Astrocyte (in vitro differentiated cells and primary cell): ENCODE results near the gene CREM. TPM values are rescaled to one million over a fixed set of nuclear protein-coding genes. Genes with fewer than 3 reads are reported as not detected.

Source experiments
- DNase-seq: peaks from one replicate; pipeline ENCODE4 v3.0.0-alpha.2; 2010; ENCODE audit warnings: low read depth
- FAIRE-seq: peaks from 2 replicates; lab custom pipeline; 2011; peaks lifted over from hg19 to GRCh38; lab: Jason Lieb, UNC
- H2AFZ ChIP-seq: 2 replicates; pipeline ENCODE4 v1.6.0; 2012; ENCODE audit warnings: low read depth, low read length, inconsistent platforms
- H3K27ac ChIP-seq: 2 replicates; pipeline ENCODE4 v1.5.1; 2011; ENCODE audit warnings: low read depth, low read length, inconsistent platforms
- H3K27me3 ChIP-seq: 2 replicates; pipeline ENCODE4 v1.6.0; 2011; ENCODE audit warnings: low read length, inconsistent platforms; ENCODE audit not compliant: insufficient read depth
- H3K36me3 ChIP-seq: 2 replicates; pipeline ENCODE4 v1.5.1; 2011; ENCODE audit warnings: low read length, inconsistent platforms; ENCODE audit not compliant: insufficient read depth
- H3K4me1 ChIP-seq: 2 replicates; pipeline ENCODE4 v1.5.1; 2011; ENCODE audit warnings: low read length, inconsistent platforms; ENCODE audit not compliant: insufficient read depth
- H3K4me2 ChIP-seq: 2 replicates; pipeline ENCODE4 v1.6.0; 2012; ENCODE audit warnings: low read length, inconsistent platforms
- H3K4me3 ChIP-seq: 2 replicates; pipeline ENCODE4 v1.5.1; 2011; ENCODE audit warnings: low read depth, mild to moderate bottlenecking, low read length, inconsistent platforms; ENCODE audit not compliant: insufficient read depth
- H3K79me2 ChIP-seq: 2 replicates; pipeline ENCODE4 v1.6.0; 2012; ENCODE audit warnings: mild to moderate bottlenecking, low read length, inconsistent platforms; ENCODE audit not compliant: insufficient read depth
- H3K9ac ChIP-seq: 2 replicates; pipeline ENCODE4 v1.6.0; 2012; ENCODE audit warnings: mild to moderate bottlenecking, low read length, inconsistent platforms
- H3K9me3 ChIP-seq: 2 replicates; pipeline ENCODE4 v1.5.1; 2012; ENCODE audit warnings: low read depth, mild to moderate bottlenecking, low read length, inconsistent platforms; ENCODE audit not compliant: insufficient read depth
- H4K20me1 ChIP-seq: 2 replicates; pipeline ENCODE4 v1.6.0; 2012; ENCODE audit warnings: low read length, inconsistent platforms; ENCODE audit not compliant: insufficient read depth
- H3K27ac Mint-ChIP-seq: one replicate; pipeline ENCODE4 v1.8.0; 2021; ENCODE audit warnings: mild to moderate bottlenecking, mixed read lengths; ENCODE audit not compliant: unreplicated experiment
- H3K27me3 Mint-ChIP-seq: one replicate; pipeline ENCODE4 v1.8.0; 2021; ENCODE audit warnings: low read depth, mixed read lengths; ENCODE audit not compliant: unreplicated experiment
- H3K36me3 Mint-ChIP-seq: one replicate; pipeline ENCODE4 v1.8.0; 2021; ENCODE audit warnings: low read depth, mixed read lengths; ENCODE audit not compliant: unreplicated experiment
- H3K4me1 Mint-ChIP-seq: one replicate; pipeline ENCODE4 v1.8.0; 2021; ENCODE audit warnings: low read depth, mixed read lengths; ENCODE audit not compliant: unreplicated experiment
- H3K4me3 Mint-ChIP-seq: one replicate; pipeline ENCODE4 v1.8.0; 2021; ENCODE audit warnings: mild to moderate bottlenecking, moderate library complexity, mixed read lengths; ENCODE audit not compliant: unreplicated experiment
- H3K9me3 Mint-ChIP-seq: one replicate; pipeline ENCODE4 v1.8.0; 2021; ENCODE audit warnings: mild to moderate bottlenecking, mixed read lengths; ENCODE audit not compliant: unreplicated experiment
- CTCF ChIP-seq: IDR thresholded peaks from 2 replicates; pipeline ENCODE4 v1.5.1; 2011; ENCODE audit warnings: low read depth, mild to moderate bottlenecking, inconsistent platforms, low read length, moderate library complexity; ENCODE audit not compliant: insufficient read depth
- EZH2 ChIP-seq: IDR thresholded peaks from 2 replicates; pipeline ENCODE4 v1.6.1; 2012; ENCODE audit warnings: mild to moderate bottlenecking, low read length, inconsistent platforms; ENCODE audit not compliant: insufficient read depth
- total RNA-seq: library from RNA; stranded (reverse); gene quantifications from 2 replicates; pipeline ENCODE4 v1.2.1, GENCODE V29; 2021

CREM gene
- total RNA-seq, 1 donor from 2014 or later: 38.3 TPM

GRCh38 chr10:35228058-35228457, 101.4 kb downstream of the CREM start:
- Mint-ChIP-seq H3K9me3 (no peaks in the 10 kb centered on the region), H3K4me3 (no peak overlapping the region), H3K4me1 (no peaks in the 10 kb centered on the region), H3K36me3 (no peaks in the 10 kb centered on the region), H3K27ac (no peak overlapping the region), H3K27me3 (no peaks in the 10 kb centered on the region)
- no peaks in the 10 kb centered on the region for H3K27me3 ChIP-seq
- H3K79me2 ChIP-seq: no peaks in the 10 kb centered on the region
- no peaks in the 10 kb centered on the region for H3K9me3 ChIP-seq
- TF ChIP-seq EZH2: no peak
- TF ChIP-seq CTCF: peak; percentile 6
- H3K27ac ChIP-seq: no peak overlapping the region
- DNase-seq: no peak
- FAIRE-seq: no peak
- no peak overlapping the region for H3K4me2 ChIP-seq
- no peaks in the 10 kb centered on the region for H3K4me1 ChIP-seq
- no peak overlapping the region for H3K4me3 ChIP-seq
- no peaks in the 10 kb centered on the region for H4K20me1 ChIP-seq
- H3K9ac ChIP-seq: no peak overlapping the region
- H3K36me3 ChIP-seq: no peaks in the 10 kb centered on the region
- no peak overlapping the region for H2AFZ ChIP-seq

- H3K36me3 Mint-ChIP-seq: no peaks in the 10 kb centered on the region
Observed at GRCh38 chr10:35231646-35232045, 105.0 kb downstream of the CREM start.

More at GRCh38 chr10:35231646-35232045, 105.0 kb downstream of the CREM start:
- no peak for FAIRE-seq
- H3K27me3 Mint-ChIP-seq: no peaks in the 10 kb centered on the region
- Histone ChIP-seq H3K27ac (no peak overlapping the region), H3K27me3 (no peaks in the 10 kb centered on the region), H4K20me1 (no peaks in the 10 kb centered on the region), H3K9ac (no peak overlapping the region), H3K4me2 (no peak overlapping the region), H3K79me2 (no peaks in the 10 kb centered on the region), H3K36me3 (no peaks in the 10 kb centered on the region), H3K9me3 (no peaks in the 10 kb centered on the region), H3K4me3 (no peak overlapping the region), H2AFZ (no peak overlapping the region), H3K4me1 (no peaks in the 10 kb centered on the region)
- no peaks in the 10 kb centered on the region for H3K4me1 Mint-ChIP-seq
- no peak overlapping the region for H3K4me3 Mint-ChIP-seq
- H3K27ac Mint-ChIP-seq: no peak overlapping the region
- DNase-seq: no peak
- H3K9me3 Mint-ChIP-seq: no peaks in the 10 kb centered on the region
- TF ChIP-seq CTCF (no peak), EZH2 (no peak)
